Endothelial cell of umbilical vein (primary cell): ENCODE data around the gene MT1F. TPM values are rescaled to one million over a fixed set of nuclear protein-coding genes. Genes with fewer than 3 reads are reported as not detected.
A peak's percentile ranks its signal among the peaks of the same experiment; 100 is the strongest.

Experiments
- BruUV-seq: library from RNA; stranded (reverse); fragments of 400-500 nt; replicated peaks from 2 replicates; lab custom pipeline; 2021; lab: Mats Ljungman, UMichigan
- CTCF ChIA-PET: fragments of 300-600, 350-600 bp; sonication (Branson Sonifier 250); formaldehyde crosslinking; loops from one replicate; lab custom pipeline; 2021; ENCODE audit warnings: antibody characterized with exemption, inconsistent platforms; lab: Charles Lee
- POLR2A ChIA-PET: fragments of 300-600, 350-600 bp; sonication (Branson Sonifier 250); formaldehyde crosslinking; loops from one replicate; lab custom pipeline; 2021; ENCODE audit warnings: antibody characterized with exemption, inconsistent platforms; lab: Charles Lee
- DNase-seq: peaks from one replicate; pipeline ENCODE4 v3.0.0-alpha.2; 2011; ENCODE audit warnings: low read depth, low spot score
- FAIRE-seq: peaks from 2 replicates; lab custom pipeline; 2011; peaks lifted over from hg19 to GRCh38; lab: Jason Lieb, UNC
- H2AFZ ChIP-seq: 2 replicates; pipeline ENCODE4 v1.6.0; 2012; ENCODE audit warnings: low read depth, low read length, control low read depth, inconsistent platforms
- H3K27ac ChIP-seq: 2 replicates; pipeline ENCODE4 v1.5.1; 2011; ENCODE audit warnings: low read depth, mild to moderate bottlenecking, control low read depth, low read length, moderate library complexity; ENCODE audit not compliant: insufficient read depth
- H3K27me3 ChIP-seq, 2 experiments: 2 replicates each; pipeline versions ENCODE4 v1.6.0 to v1.6.1; 2011; ENCODE audit warnings: low read length in 2 of 2, mixed read lengths in 1 of 2; ENCODE audit not compliant: control insufficient read depth in 2 of 2, insufficient read depth in 2 of 2
- H3K36me3 ChIP-seq, 2 experiments: 2 replicates in 1 of 2; 3 replicates in 1 of 2; pipeline ENCODE4 v1.5.1; 2011; ENCODE audit warnings: low read length in 2 of 2, mild to moderate bottlenecking in 1 of 2, moderate library complexity in 1 of 2; ENCODE audit not compliant: control insufficient read depth in 2 of 2, insufficient read depth in 2 of 2; ENCODE audit errors: extremely low read depth in 1 of 2
- H3K4me1 ChIP-seq: 3 replicates; pipeline ENCODE4 v1.5.1; 2011; ENCODE audit warnings: mild to moderate bottlenecking, low read length; ENCODE audit not compliant: control insufficient read depth, insufficient read depth; ENCODE audit errors: extremely low read depth
- H3K4me2 ChIP-seq: 2 replicates; pipeline ENCODE4 v1.6.1; 2011; ENCODE audit warnings: low read length, control low read depth, mixed read lengths; ENCODE audit not compliant: insufficient read depth
- H3K4me3 ChIP-seq, 3 experiments: fragments of 200-600 bp in 1 of 3; sonication (generic), shearing (Covaris generic) in 1 of 3; replicated peaks in 1 of 3; 2 replicates each; pipeline ENCODE4 v1.5.1; 2011 to 2016; ENCODE audit warnings: control low read depth in 3 of 3, low read length in 3 of 3, mild to moderate bottlenecking in 2 of 3, inconsistent platforms in 1 of 3, low read depth in 1 of 3, moderate library complexity in 1 of 3; ENCODE audit not compliant: insufficient read depth in 1 of 3
- H3K79me2 ChIP-seq: 2 replicates; pipeline ENCODE4 v1.6.0; 2012; ENCODE audit warnings: low read length, inconsistent platforms; ENCODE audit not compliant: control insufficient read depth, insufficient read depth
- H3K9ac ChIP-seq: replicated peaks from 2 replicates; pipeline ENCODE3; 2011; ENCODE audit warnings: low read length, control low read depth; ENCODE audit not compliant: insufficient read depth; ENCODE audit errors: extremely low read depth
- H3K9me1 ChIP-seq: replicated peaks from 3 replicates; pipeline ENCODE4 v1.6.0; 2011; ENCODE audit warnings: mild to moderate bottlenecking, low read length; ENCODE audit not compliant: control insufficient read depth, insufficient read depth; ENCODE audit errors: extremely low read depth
- H3K9me3 ChIP-seq: replicated peaks from 2 replicates; pipeline ENCODE4 v1.5.1; 2012; ENCODE audit warnings: low read length, inconsistent platforms; ENCODE audit not compliant: control insufficient read depth, insufficient read depth
- H4K20me1 ChIP-seq: replicated peaks from 2 replicates; pipeline ENCODE3; 2011; ENCODE audit warnings: mild to moderate bottlenecking, low read length; ENCODE audit not compliant: control insufficient read depth, insufficient read depth; ENCODE audit errors: extremely low read depth
- CTCF ChIP-seq, 2 donors: IDR thresholded peaks; 1 replicate in 1 of 2; 2 replicates in 1 of 2; pipeline ENCODE4 v1.5.1; 2011; ENCODE audit warnings: low read length in 2 of 2, mild to moderate bottlenecking in 2 of 2, moderate library complexity in 2 of 2, control low read depth in 1 of 2, inconsistent platforms in 1 of 2, low read depth in 1 of 2; ENCODE audit not compliant: insufficient read depth in 1 of 2; ENCODE audit errors: extremely low read depth in 1 of 2
- EZH2 ChIP-seq: IDR thresholded peaks from 2 replicates; pipeline ENCODE4 v1.6.1; 2012; ENCODE audit warnings: borderline replicate concordance, low read depth, mild to moderate bottlenecking, moderate library complexity, low read length, inconsistent platforms; ENCODE audit not compliant: severe bottlenecking
- FOS ChIP-seq: IDR thresholded peaks from 2 replicates; pipeline ENCODE4 v1.6.1; 2011; ENCODE audit warnings: mild to moderate bottlenecking, low read length, moderate library complexity, borderline replicate concordance; ENCODE audit not compliant: insufficient read depth
- MAX ChIP-seq: IDR thresholded peaks from 2 replicates; pipeline ENCODE4 v1.6.1; 2011; ENCODE audit not compliant: insufficient read depth, insufficient read length
- MYC ChIP-seq: IDR thresholded peaks from one replicate; pipeline ENCODE4 v1.6.1; 2011; ENCODE audit warnings: mild to moderate bottlenecking, low read depth, low read length
- POLR2A ChIP-seq: IDR thresholded peaks from 2 replicates; pipeline ENCODE4 v1.6.1; 2012; ENCODE audit warnings: low read depth, mild to moderate bottlenecking, control low read depth, low read length
- POLR2AphosphoS5 ChIP-seq: IDR thresholded peaks from 2 replicates; pipeline ENCODE4 v1.6.1; 2012; ENCODE audit warnings: low read depth, mild to moderate bottlenecking, control low read depth, low read length, moderate library complexity; ENCODE audit not compliant: insufficient read depth
- dilution Hi-C: fragments of 300-500 bp; cut with MboI; formaldehyde crosslinking; loops from one replicate; pipeline ENCODE4 v1.15.0; 2019; ENCODE audit warnings: low sequenced_read_pairs; ENCODE audit not compliant: extremely low pct_ligation_motif_present
- intact Hi-C: fragments of 100-400 bp; cut with micrococcal nuclease; formaldehyde crosslinking; loops from one replicate; pipeline ENCODE4 v1.10.0; 2022
- polyA plus RNA-seq, 4 experiments: library from polyadenylated mRNA; depleted of rRNA in 3 of 4; stranded (reverse) in 3 of 4; unstranded in 1 of 4; fragments of >200 nt; gene quantifications; 2 replicates each; pipeline versions ENCODE4 v1.2.1 to v1.2.3, GENCODE V29; 2011 to 2012; ENCODE audit warnings: missing spikeins in 1 of 4
- total RNA-seq: library from RNA; stranded (reverse); gene quantifications from 2 replicates; pipeline ENCODE4 v1.2.3, GENCODE V29; 2021

MT1F gene
- total and polyA plus RNA-seq, 2 donors (not counting 3 experiments of a cell fraction or from before 2014, with no cell fraction given), result 2.2 to 2.6 TPM

GRCh38 chr16:56617212-56618085 is 40.3 kb upstream of the MT1F start:
- CTCF ChIA-PET, result interaction anchor here (0.8 to 2.3 kb wide), 8 partner anchors 9 to 85 kb away, joined by 3 to 10 read pairs (median 4); no protein-coding TSS in a partner anchor
- FAIRE-seq, result peak; percentile 69
- no peak for DNase-seq

More at GRCh38 chr16:56617212-56618085, 40.3 kb upstream of the MT1F start:
- Histone ChIP-seq H3K27ac (peak overlapping the region; percentile 59), H3K4me1 (peaks cover 52% of the 10 kb centered on the region), H3K4me3 (peak overlapping the region; percentile 31 to 63 (median 41)), H3K79me2 (peaks cover 11% of the 10 kb centered on the region), H3K9me3 (no peaks in the 10 kb centered on the region), H3K27me3 (no peaks in the 10 kb centered on the region), H3K9ac (peak overlapping the region; percentile 63), H3K9me1 (no peaks in the 10 kb centered on the region), H3K36me3 (no peaks in the 10 kb centered on the region), H3K4me2 (peak overlapping the region; percentile 93), H4K20me1 (no peaks in the 10 kb centered on the region), H2AFZ (peak overlapping the region; percentile 97)
- peak; percentile 60 for TF ChIP-seq POLR2AphosphoS5
- peak; percentile 61 for TF ChIP-seq POLR2A
- no peak for TF ChIP-seq FOS
- no peak for TF ChIP-seq MAX
- no peak for TF ChIP-seq CTCF (IDR thresholded peaks at IDR 0.05; ENCODE audit: extremely low read depth in 1 of 2, insufficient read depth in 1 of 2, low read depth in 1 of 2, low read length in 2 of 2)
- no peak for TF ChIP-seq MYC
- no peak for TF ChIP-seq EZH2
- BruUV-seq, result no TSS peak
- dilution Hi-C loops (no loop called here), intact Hi-C loops (no loop called here)
- POLR2A ChIA-PET, result interaction anchor here (0.9 to 1.8 kb wide), 5 partner anchors 8 to 84 kb away, joined by 3 to 11 read pairs (median 6); partner anchors contain the start of genes MT1E and MT2A
